Neural progenitor cell (in vitro differentiated cells): ENCODE data around the gene GUCY1A2. TPM values are rescaled to one million over a fixed set of nuclear protein-coding genes. Genes with fewer than 3 reads are reported as not detected.

Experiments used
- DNase-seq: peaks from one replicate; pipeline ENCODE4 v3.0.0-alpha.2; 2016; ENCODE audit warnings: low spot score
- H2AFZ ChIP-seq: fragments of 200-600 bp; sonication (generic); replicated peaks from 2 replicates; pipeline ENCODE4 v1.6.1; 2016; ENCODE audit warnings: antibody characterized with exemption
- H3F3A ChIP-seq: fragments of 200-600 bp; sonication (generic); 2 replicates; pipeline ENCODE4 v1.6.1; 2016; ENCODE audit warnings: antibody characterized with exemption, low read depth
- H3K27ac ChIP-seq: fragments of 200-600 bp; sonication (generic); 2 replicates; pipeline ENCODE4 v1.5.1; 2016; ENCODE audit warnings: mild to moderate bottlenecking
- H3K27me3 ChIP-seq: fragments of 200-600 bp; sonication (generic); 2 replicates; pipeline ENCODE4 v1.6.1; 2016; ENCODE audit warnings: mild to moderate bottlenecking, moderate library complexity
- H3K36me3 ChIP-seq: fragments of 200-600 bp; sonication (generic); 2 replicates; pipeline ENCODE4 v1.5.1; 2016
- H3K4me1 ChIP-seq: fragments of 200-600 bp; sonication (generic); 2 replicates; pipeline ENCODE4 v1.6.1; 2016; ENCODE audit warnings: mixed run types
- H3K4me2 ChIP-seq: fragments of 200-600 bp; sonication (generic); 2 replicates; pipeline ENCODE4 v1.6.1; 2016
- H3K4me3 ChIP-seq: fragments of 200-600 bp; sonication (generic); 2 replicates; pipeline ENCODE4 v1.5.1; 2016
- H3K79me2 ChIP-seq: fragments of 200-600 bp; sonication (generic); 2 replicates; pipeline ENCODE4 v1.6.1; 2016; ENCODE audit warnings: low read depth
- H3K9ac ChIP-seq: fragments of 200-600 bp; sonication (generic); 2 replicates; pipeline ENCODE4 v1.6.1; 2016
- H3K9me3 ChIP-seq: fragments of 200-600 bp; sonication (generic); 2 replicates; pipeline ENCODE4 v1.5.1; 2016; ENCODE audit warnings: low read depth
- H4K20me1 ChIP-seq: fragments of 200-600 bp; sonication (generic); 2 replicates; pipeline ENCODE4 v1.6.1; 2016; ENCODE audit warnings: low read depth
- H3K27ac Mint-ChIP-seq: 3 replicates; pipeline ENCODE4 v1.8.0; 2021; ENCODE audit warnings: mixed read lengths
- H3K27me3 Mint-ChIP-seq: 2 replicates; pipeline ENCODE4 v1.8.0; 2022; ENCODE audit warnings: low read depth, mild to moderate bottlenecking, inconsistent platforms, moderate library complexity, mixed read lengths; ENCODE audit not compliant: insufficient read depth
- H3K36me3 Mint-ChIP-seq: 3 replicates; pipeline ENCODE4 v1.8.0; 2021; ENCODE audit warnings: mixed read lengths
- H3K4me1 Mint-ChIP-seq: 3 replicates; pipeline ENCODE4 v1.8.0; 2021; ENCODE audit warnings: mixed read lengths
- H3K4me3 Mint-ChIP-seq: 3 replicates; pipeline ENCODE4 v1.8.0; 2021; ENCODE audit warnings: mild to moderate bottlenecking, moderate library complexity, mixed read lengths
- H3K9me3 Mint-ChIP-seq: 3 replicates; pipeline ENCODE4 v1.8.0; 2020; ENCODE audit warnings: mixed read lengths
- EZH2 ChIP-seq: fragments of 200-600 bp; sonication (generic); IDR thresholded peaks from 2 replicates; pipeline ENCODE4 v1.6.1; 2017; ENCODE audit warnings: antibody characterized with exemption, mild to moderate bottlenecking, moderate library complexity
- EZH2phosphoT487 ChIP-seq: fragments of 200-600 bp; sonication (generic); IDR thresholded peaks from 2 replicates; pipeline ENCODE4 v1.6.1; 2017; ENCODE audit warnings: antibody characterized with exemption
- total RNA-seq: library from RNA; depleted of rRNA; stranded (reverse); fragments of >200 nt; gene quantifications from 2 replicates; pipeline ENCODE4 v1.2.3, GENCODE V29; 2015; ENCODE audit warnings: low replicate concordance
- TF ChIP-seq, protein P1 (sequence below): fragments of 200-600 bp; sonication (generic); IDR thresholded peaks from 2 replicates; pipeline ENCODE4 v1.5.1; 2017; ENCODE audit warnings: antibody characterized with exemption, mild to moderate bottlenecking

The GUCY1A2 gene
- total RNA-seq, 1 donor from 2014 or later = 0.54 TPM

GRCh38 chr11:107050121-107050520 lies 31.8 kb upstream of the GUCY1A2 start:
- Mint-ChIP-seq H3K27me3 (no peaks in the 10 kb centered on the region), H3K9me3 (peaks cover 32% of the 10 kb centered on the region), H3K36me3 (peaks cover 5% of the 10 kb centered on the region), H3K4me3 (no peak overlapping the region), H3K27ac (no peak overlapping the region), H3K4me1 (no peaks in the 10 kb centered on the region)
- Histone ChIP-seq H3K27ac (no peak overlapping the region), H3F3A (no peaks in the 10 kb centered on the region), H4K20me1 (no peaks in the 10 kb centered on the region), H2AFZ (no peak overlapping the region), H3K4me1 (no peaks in the 10 kb centered on the region), H3K9ac (no peak overlapping the region), H3K4me2 (no peak overlapping the region), H3K36me3 (no peaks in the 10 kb centered on the region), H3K27me3 (no peaks in the 10 kb centered on the region), H3K79me2 (no peaks in the 10 kb centered on the region), H3K9me3 (no peaks in the 10 kb centered on the region), H3K4me3 (no peak overlapping the region)
- no peak for DNase-seq
- TF ChIP-seq, protein P1, sequence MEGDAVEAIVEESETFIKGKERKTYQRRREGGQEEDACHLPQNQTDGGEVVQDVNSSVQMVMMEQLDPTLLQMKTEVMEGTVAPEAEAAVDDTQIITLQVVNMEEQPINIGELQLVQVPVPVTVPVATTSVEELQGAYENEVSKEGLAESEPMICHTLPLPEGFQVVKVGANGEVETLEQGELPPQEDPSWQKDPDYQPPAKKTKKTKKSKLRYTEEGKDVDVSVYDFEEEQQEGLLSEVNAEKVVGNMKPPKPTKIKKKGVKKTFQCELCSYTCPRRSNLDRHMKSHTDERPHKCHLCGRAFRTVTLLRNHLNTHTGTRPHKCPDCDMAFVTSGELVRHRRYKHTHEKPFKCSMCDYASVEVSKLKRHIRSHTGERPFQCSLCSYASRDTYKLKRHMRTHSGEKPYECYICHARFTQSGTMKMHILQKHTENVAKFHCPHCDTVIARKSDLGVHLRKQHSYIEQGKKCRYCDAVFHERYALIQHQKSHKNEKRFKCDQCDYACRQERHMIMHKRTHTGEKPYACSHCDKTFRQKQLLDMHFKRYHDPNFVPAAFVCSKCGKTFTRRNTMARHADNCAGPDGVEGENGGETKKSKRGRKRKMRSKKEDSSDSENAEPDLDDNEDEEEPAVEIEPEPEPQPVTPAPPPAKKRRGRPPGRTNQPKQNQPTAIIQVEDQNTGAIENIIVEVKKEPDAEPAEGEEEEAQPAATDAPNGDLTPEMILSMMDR = no peak
- TF ChIP-seq EZH2 = no peak
- TF ChIP-seq EZH2phosphoT487 = no peak

DNA sequence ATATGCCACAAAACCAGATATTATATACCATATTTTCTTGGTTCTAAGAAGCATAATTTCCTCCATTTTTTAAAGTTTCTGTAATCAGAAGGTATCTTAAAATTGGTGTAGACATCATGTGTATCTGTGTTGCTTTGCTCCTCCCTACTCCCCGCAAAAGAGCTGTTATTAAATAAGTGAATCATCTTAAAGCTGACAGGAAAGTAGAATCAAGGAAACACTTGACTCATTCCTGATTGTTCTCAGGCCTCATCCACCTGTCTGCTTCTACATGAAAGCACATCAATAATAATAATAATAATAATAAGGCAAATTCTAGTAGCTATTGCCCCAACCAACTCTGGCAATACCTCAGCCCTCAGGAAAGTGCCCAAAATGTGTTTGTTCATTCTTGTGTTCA lies 26.2 kb upstream of the GUCY1A2 start:
- DNase-seq = no peak
- no peaks in the 10 kb centered on the region for H3K27me3 ChIP-seq
- H3K4me3 ChIP-seq = no peak overlapping the region
- Mint-ChIP-seq H3K4me3 (no peak overlapping the region), H3K9me3 (peaks cover 16% of the 10 kb centered on the region), H3K36me3 (no peaks in the 10 kb centered on the region), H3K27me3 (peaks cover 2% of the 10 kb centered on the region), H3K27ac (no peak overlapping the region), H3K4me1 (no peaks in the 10 kb centered on the region)
- H2AFZ ChIP-seq = no peak overlapping the region
- H4K20me1 ChIP-seq = no peaks in the 10 kb centered on the region
- no peaks in the 10 kb centered on the region for H3K4me1 ChIP-seq
- H3K36me3 ChIP-seq = no peaks in the 10 kb centered on the region
- no peak for TF ChIP-seq EZH2
- TF ChIP-seq, protein P1 = no peak
- TF ChIP-seq EZH2phosphoT487 = no peak
- no peak overlapping the region for H3K4me2 ChIP-seq
- no peak overlapping the region for H3K27ac ChIP-seq
- no peaks in the 10 kb centered on the region for H3F3A ChIP-seq
- no peaks in the 10 kb centered on the region for H3K9me3 ChIP-seq
- H3K79me2 ChIP-seq = no peaks in the 10 kb centered on the region
- no peak overlapping the region for H3K9ac ChIP-seq

DNA sequence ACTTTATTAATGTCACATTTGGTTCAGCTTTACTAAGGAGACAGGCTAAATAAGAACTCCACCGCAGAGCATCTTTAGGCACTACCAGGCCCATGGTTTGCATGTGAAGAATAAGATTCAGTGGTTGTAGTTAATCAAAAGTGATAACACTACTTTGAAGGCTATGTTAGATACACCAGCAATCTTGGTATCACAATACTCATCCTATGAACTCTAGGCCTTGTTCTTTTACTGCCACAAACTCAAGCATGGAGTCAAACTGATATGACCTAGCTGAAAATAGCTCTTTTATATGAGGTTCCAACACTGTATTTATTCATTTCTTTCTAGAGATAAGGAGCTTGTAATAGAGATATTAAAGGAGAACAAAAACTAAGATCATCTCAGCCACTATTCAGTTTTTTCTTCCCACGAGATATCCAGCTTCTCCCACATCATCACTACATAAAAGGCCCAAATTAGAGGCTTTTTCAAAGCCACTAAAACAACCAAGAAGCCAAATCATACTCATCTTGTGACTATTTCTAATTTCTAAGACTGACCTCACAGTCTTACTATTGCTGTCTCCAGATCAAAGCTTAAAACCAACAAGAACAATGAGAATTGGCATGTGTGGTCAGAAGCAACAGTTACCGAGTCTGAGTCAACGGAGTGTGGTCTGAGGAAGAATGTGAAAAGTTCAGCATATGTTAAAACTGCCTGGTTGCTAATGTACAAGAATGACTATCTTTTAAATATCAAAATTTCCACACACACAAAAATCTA lies 25.1 kb upstream of the GUCY1A2 start:
- Histone ChIP-seq H3K4me1 (no peaks in the 10 kb centered on the region), H3K4me2 (no peak overlapping the region), H3K4me3 (no peak overlapping the region), H3K27ac (no peak overlapping the region), H3K9me3 (no peaks in the 10 kb centered on the region), H3K36me3 (no peaks in the 10 kb centered on the region), H3K9ac (no peak overlapping the region), H2AFZ (no peak overlapping the region), H3K79me2 (no peaks in the 10 kb centered on the region), H4K20me1 (no peaks in the 10 kb centered on the region), H3F3A (no peaks in the 10 kb centered on the region), H3K27me3 (no peaks in the 10 kb centered on the region)
- Mint-ChIP-seq H3K36me3 (no peaks in the 10 kb centered on the region), H3K9me3 (peaks cover 16% of the 10 kb centered on the region), H3K4me3 (no peak overlapping the region), H3K4me1 (no peaks in the 10 kb centered on the region), H3K27me3 (peaks cover 2% of the 10 kb centered on the region), H3K27ac (no peak overlapping the region)
- TF ChIP-seq, protein P1 = no peak
- TF ChIP-seq EZH2 (no peak), EZH2phosphoT487 (no peak)
- no peak for DNase-seq
